ENCODE data around the gene NKX2-8.

Gene NKX2-8

GRCh38 chr14:36582011-36582873, at the start of gene NKX2-8:
Gene NKX2-8 (minus strand): TSS chr14:36582614. CDS start chr14:36582389, 225 bp downstream.
- DNase-seq (ENCODE audit: low read depth), result no peak

- DNase-seq (ENCODE audit: low read depth), result no peak
Observed at GRCh38 chr14:36627981-36628380, 45.6 kb upstream of the NKX2-8 start.

- no peak for DNase-seq (ENCODE audit: low read depth)
Observed at GRCh38 chr14:36626151-36626550, 43.7 kb upstream of the NKX2-8 start.

GRCh38 chr14:36625436-36625835, 43.0 kb upstream of the NKX2-8 start:
- DNase-seq (ENCODE audit: low read depth), result no peak

GRCh38 chr14:36625014-36625413, 42.6 kb upstream of the NKX2-8 start:
- DNase-seq (ENCODE audit: low read depth), result no peak

- no peak for DNase-seq (ENCODE audit: low read depth)
Observed at GRCh38 chr14:36619853-36620252, 37.4 kb upstream of the NKX2-8 start.

- DNase-seq (ENCODE audit: low read depth), result no peak
Observed at GRCh38 chr14:36619131-36619530, 36.7 kb upstream of the NKX2-8 start.

- DNase-seq (ENCODE audit: low read depth), result no peak
Observed at GRCh38 chr14:36618641-36619040, 36.2 kb upstream of the NKX2-8 start.

GRCh38 chr14:36617824-36618223, 35.4 kb upstream of the NKX2-8 start:
- no peak for DNase-seq (ENCODE audit: low read depth)

GRCh38 chr14:36605506-36605857, 23.1 kb upstream of the NKX2-8 start:
- no peak for DNase-seq (ENCODE audit: low read depth)

GRCh38 chr14:36604757-36605505, 22.5 kb upstream of the NKX2-8 start:
- DNase-seq (ENCODE audit: low read depth), result no peak

- no peak for DNase-seq (ENCODE audit: low read depth)
Observed at GRCh38 chr14:36600431-36600830, 18.0 kb upstream of the NKX2-8 start.

- DNase-seq (ENCODE audit: low read depth), result no peak
Observed at GRCh38 chr14:36591482-36591881, 9.1 kb upstream of the NKX2-8 start.

GRCh38 chr14:36588788-36589187, 6.4 kb upstream of the NKX2-8 start:
- no peak for DNase-seq (ENCODE audit: low read depth)

GRCh38 chr14:36588119-36588518, 5.7 kb upstream of the NKX2-8 start:
- no peak for DNase-seq (ENCODE audit: low read depth)

GRCh38 chr14:36585100-36585499, 2.7 kb upstream of the NKX2-8 start:
- DNase-seq (ENCODE audit: low read depth), result no peak

GRCh38 chr14:36583893-36584811, 1.7 kb upstream of the NKX2-8 start:
- no peak for DNase-seq (ENCODE audit: low read depth)

GRCh38 chr14:36583242-36583892, 953 bp upstream of the NKX2-8 start:
- no peak for DNase-seq (ENCODE audit: low read depth)

- DNase-seq (ENCODE audit: low read depth), result no peak
Observed at GRCh38 chr14:36582874-36583241, 444 bp upstream of the NKX2-8 start.

GRCh38 chr14:36580856-36581831, 1.3 kb downstream of the NKX2-8 start:
- DNase-seq (ENCODE audit: low read depth), result no peak
